22Rv1 (cell line): ENCODE data around the gene CRADD.
"Not testable (repeated sequence)": the region's sequence is repeated elsewhere in the genome, so short reads cannot be mapped to it uniquely, and the experiment has no call there.

Source experiments
- H3K27ac ChIP-seq: fragments of 450-650 bp; 2 replicates; pipeline ENCODE4 v1.5.1; 2017
- ZFX ChIP-seq: fragments of 450-650 bp; IDR thresholded peaks from 2 replicates; pipeline ENCODE4 v1.6.1; 2017; ENCODE audit warnings: antibody characterized with exemption, borderline replicate concordance
- TF ChIP-seq, protein P1 (sequence below): fragments of 450-650 bp; IDR thresholded peaks from 2 replicates; pipeline ENCODE4 v1.5.1; 2017; ENCODE audit warnings: mild to moderate bottlenecking

The CRADD gene

DNA sequence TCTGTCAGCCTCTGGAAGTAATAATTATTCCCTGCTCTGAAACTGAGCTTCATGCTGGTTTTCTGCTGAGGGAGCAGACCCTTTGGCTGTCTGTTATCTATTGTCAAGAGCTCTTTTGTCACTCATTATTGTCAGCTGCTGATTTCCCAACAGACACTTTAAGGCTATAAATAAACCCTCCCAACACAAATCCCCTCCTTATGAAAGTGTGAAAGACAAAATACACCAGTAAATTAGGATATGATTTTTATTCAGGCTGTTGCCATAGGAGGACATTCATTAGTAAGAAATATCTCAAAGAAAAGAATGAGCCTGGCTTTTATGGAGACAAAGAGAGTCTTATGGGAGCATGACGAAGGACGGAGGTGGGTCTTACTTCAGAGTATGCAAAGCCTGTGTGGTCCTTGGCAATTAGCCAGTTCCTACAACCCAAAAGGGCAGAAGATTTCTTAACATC, 180.8 kb downstream of the CRADD start:
- H3K27ac ChIP-seq = no peak overlapping the region
- no peak for TF ChIP-seq ZFX
- TF ChIP-seq, protein P1, sequence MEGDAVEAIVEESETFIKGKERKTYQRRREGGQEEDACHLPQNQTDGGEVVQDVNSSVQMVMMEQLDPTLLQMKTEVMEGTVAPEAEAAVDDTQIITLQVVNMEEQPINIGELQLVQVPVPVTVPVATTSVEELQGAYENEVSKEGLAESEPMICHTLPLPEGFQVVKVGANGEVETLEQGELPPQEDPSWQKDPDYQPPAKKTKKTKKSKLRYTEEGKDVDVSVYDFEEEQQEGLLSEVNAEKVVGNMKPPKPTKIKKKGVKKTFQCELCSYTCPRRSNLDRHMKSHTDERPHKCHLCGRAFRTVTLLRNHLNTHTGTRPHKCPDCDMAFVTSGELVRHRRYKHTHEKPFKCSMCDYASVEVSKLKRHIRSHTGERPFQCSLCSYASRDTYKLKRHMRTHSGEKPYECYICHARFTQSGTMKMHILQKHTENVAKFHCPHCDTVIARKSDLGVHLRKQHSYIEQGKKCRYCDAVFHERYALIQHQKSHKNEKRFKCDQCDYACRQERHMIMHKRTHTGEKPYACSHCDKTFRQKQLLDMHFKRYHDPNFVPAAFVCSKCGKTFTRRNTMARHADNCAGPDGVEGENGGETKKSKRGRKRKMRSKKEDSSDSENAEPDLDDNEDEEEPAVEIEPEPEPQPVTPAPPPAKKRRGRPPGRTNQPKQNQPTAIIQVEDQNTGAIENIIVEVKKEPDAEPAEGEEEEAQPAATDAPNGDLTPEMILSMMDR = no peak

DNA sequence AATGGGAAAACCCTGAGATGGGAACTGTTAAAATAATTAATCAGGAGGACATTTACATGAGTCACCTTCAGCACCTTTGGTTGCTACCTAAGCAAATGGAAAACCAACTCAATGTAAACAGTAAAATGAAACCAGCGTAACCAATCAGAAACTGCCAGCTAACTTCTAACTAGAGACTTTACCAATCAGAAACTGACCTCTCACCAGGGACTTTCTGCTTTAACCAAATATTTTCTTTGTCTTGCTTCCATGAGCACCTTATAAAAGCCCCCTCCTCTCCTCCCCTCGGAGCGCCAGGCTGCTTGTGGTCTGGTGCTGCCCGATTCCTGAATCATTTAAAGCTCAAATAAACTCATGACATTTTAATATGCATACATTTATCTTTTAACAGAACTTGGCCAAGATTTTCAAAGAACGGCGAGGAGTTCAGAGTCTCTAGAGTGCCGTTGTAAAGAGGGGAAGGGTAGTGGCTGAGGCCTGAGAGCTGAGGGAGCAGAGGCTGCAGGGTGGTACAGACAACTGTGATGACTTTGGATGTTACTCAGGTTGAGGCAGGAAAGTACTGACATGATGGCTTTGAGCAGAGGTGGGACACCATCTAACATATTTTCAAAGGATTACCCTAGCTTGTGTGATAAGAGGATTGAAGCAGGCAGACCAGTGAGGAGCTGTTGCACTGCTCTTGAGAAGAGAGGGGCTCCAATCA, 183.6 kb downstream of the CRADD start:
- no peak overlapping the region for H3K27ac ChIP-seq
- TF ChIP-seq, protein P1 = no peak
- TF ChIP-seq ZFX = no peak

DNA sequence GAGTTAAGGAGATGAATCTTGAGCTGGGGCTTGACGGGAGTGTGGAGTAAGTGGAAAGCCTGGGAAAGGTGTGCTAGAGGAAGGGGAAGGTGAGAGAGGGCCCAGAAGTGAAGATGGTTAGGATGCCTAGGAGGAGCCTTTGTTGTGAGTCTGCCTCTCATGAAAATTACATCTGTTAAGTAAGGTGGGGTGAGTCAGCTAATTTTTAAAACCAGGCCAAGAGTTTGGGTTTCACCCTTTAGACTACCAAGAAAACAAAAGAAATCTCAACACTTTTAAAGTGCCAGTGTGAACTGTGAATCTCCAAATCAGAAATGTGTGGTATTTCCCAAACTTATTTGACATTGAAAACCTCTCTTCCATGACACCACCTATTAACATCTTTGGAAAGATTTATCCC, 185.2 kb downstream of the CRADD start:
- no peak for TF ChIP-seq ZFX
- TF ChIP-seq, protein P1 = no peak
- H3K27ac ChIP-seq = no peak overlapping the region

DNA sequence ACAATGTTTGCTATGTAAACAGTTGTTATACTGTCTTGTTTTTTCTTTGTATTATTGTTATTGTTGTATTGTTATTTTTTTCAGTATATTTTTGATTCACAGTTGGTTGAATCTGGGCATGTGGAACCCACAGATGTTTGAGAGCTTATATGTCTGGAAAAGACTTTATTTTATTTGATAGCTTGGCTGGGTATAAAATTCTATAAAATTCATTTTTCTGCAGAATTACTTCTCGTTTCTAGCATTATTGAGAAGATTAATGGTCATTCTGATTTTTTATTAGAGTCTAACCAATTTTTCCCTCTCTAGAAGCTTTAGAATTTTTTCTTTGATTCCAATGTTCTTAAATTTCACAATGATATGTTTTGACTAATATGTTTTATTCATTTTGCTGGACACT, 188.6 kb downstream of the CRADD start:
- H3K27ac ChIP-seq = no peak overlapping the region
- TF ChIP-seq ZFX = no peak
- TF ChIP-seq, protein P1 = no peak

DNA sequence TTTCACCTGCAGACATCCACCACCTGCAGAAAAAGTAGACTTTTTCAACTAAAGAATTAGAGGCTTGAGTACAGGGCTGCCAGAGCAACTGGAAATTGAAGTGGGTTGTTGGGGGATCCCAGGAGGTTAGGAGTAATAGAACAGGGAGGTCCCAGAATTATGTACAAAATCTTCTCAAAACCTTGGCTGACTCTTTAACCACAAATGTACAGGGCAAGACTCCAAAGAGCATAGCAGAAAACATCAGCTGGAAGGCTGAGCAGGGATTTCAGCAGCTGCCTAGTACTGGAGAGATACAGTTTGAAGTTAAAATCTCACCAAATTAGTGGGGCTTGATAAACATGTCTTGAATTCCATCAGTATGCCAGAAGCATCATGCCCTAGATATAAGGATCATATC, 191.6 kb downstream of the CRADD start:
- TF ChIP-seq, protein P1 = no peak
- TF ChIP-seq ZFX = no peak
- H3K27ac ChIP-seq = no peak overlapping the region

DNA sequence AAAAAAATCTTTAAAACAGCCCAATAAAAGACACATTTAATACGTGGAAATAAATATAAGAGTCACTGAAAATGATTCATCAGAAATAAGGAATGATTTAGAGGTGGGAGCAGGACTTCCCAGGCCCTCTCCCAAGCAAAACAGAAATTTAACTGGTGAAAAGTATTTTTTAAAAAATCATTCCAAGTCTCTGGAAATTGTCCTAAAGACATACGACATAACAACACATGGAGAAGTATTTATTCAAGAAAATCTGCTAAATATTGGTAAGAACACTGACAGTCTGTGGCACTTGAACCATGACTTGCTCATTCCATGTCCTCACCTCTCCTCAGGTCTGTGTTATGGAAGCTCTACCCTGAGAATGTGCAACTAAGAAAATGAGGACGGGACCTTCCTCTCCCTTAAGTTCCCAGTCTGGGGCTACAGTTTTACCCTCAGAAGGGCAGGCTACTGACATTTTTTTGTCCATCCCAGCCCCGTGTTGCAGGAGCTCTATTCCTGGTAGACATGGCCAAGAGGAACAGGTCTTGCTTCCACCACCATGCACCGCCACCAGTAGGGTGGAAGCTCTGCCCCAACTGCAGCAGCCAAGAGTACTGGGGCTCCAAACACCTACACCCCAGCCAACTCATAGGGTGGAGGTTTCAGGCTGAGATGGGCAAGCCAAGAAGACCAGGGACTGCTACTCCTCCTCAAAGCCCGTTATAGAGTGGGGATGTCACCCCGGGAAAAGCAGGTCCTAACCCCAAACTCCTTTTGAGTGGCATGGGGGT, 193.0 kb downstream of the CRADD start:
- TF ChIP-seq ZFX = no peak
- TF ChIP-seq, protein P1 = no peak
- H3K27ac ChIP-seq = no peak overlapping the region

DNA sequence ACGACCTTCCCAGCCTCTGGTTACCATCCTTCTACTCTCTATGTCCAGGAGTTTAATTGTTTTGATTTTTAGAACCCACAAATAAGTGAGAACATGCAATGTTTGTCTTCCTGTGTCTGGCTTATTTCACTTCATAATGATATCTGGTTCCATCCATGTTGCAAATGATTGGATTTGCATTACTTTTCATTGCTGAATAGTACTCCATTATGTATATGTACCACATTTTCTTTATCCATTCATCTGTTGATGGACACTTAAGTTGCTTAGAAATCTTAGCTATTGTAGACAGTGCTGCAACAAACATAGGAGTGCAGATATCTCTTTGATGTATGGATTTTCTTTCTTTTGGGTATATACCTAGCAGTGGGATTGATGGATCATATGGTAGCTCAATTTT, 194.4 kb downstream of the CRADD start:
- H3K27ac ChIP-seq = not testable (repeated sequence)
